Caco-2 (cell line): ENCODE measurements around the gene PLA2G4F. TPM values are rescaled to one million over a fixed set of nuclear protein-coding genes. Genes with fewer than 3 reads are reported as not detected.

ENCODE experiments used
- BruUV-seq: library from RNA; stranded (reverse); fragments of 400-500 nt; replicated peaks from 2 replicates; lab custom pipeline; 2021; lab: Mats Ljungman, UMichigan
- CTCF ChIA-PET: fragments of 300-600 bp; sonication (Branson Sonifier 250); formaldehyde crosslinking; loops from one replicate; lab custom pipeline; 2022; ENCODE audit warnings: antibody characterized with exemption; lab: Charles Lee
- POLR2A ChIA-PET: fragments of 300-600 bp; sonication (Branson Sonifier 250); formaldehyde crosslinking; loops from one replicate; lab custom pipeline; 2022; ENCODE audit warnings: antibody characterized with exemption; lab: Charles Lee
- DNase-seq, 2 experiments: peaks; one replicate each; pipeline versions ENCODE4 v3.0.0 to v3.0.0-alpha.2; 2020 to 2022
- H3K27me3 ChIP-seq: replicated peaks from 2 replicates; pipeline ENCODE4 v1.6.0; 2011; ENCODE audit warnings: low read length; ENCODE audit not compliant: control insufficient read depth, insufficient read depth
- H3K36me3 ChIP-seq: 2 replicates; pipeline ENCODE4 v1.5.1; 2011; ENCODE audit warnings: low read length; ENCODE audit not compliant: control insufficient read depth, insufficient read depth
- H3K4me1 ChIP-seq: fragments of 250-450 bp; sonication (Bioruptor Pico); 2 replicates; pipeline ENCODE4 v1.5.1; 2020; ENCODE audit warnings: mild to moderate bottlenecking
- H3K4me3 ChIP-seq: 2 replicates; pipeline ENCODE4 v1.5.1; 2011; ENCODE audit warnings: low read depth, mild to moderate bottlenecking, control low read depth, low read length
- H3K9me3 ChIP-seq: fragments of 250-450 bp; sonication (Bioruptor Pico); 2 replicates; pipeline ENCODE4 v1.5.1; 2020; ENCODE audit warnings: mild to moderate bottlenecking, moderate library complexity
- H3K27ac Mint-ChIP-seq: one replicate; pipeline ENCODE4 v1.8.0; 2022; ENCODE audit warnings: mixed read lengths; ENCODE audit not compliant: unreplicated experiment
- H3K27me3 Mint-ChIP-seq: one replicate; pipeline ENCODE4 v1.8.0; 2022; ENCODE audit warnings: mixed read lengths; ENCODE audit not compliant: insufficient read depth, unreplicated experiment
- H3K36me3 Mint-ChIP-seq: one replicate; pipeline ENCODE4 v1.8.0; 2022; ENCODE audit warnings: mild to moderate bottlenecking, mixed read lengths; ENCODE audit not compliant: insufficient read depth, unreplicated experiment
- H3K4me1 Mint-ChIP-seq: one replicate; pipeline ENCODE4 v1.8.0; 2022; ENCODE audit warnings: low read depth, mixed read lengths; ENCODE audit not compliant: unreplicated experiment
- H3K4me3 Mint-ChIP-seq: one replicate; pipeline ENCODE4 v1.8.0; 2022; ENCODE audit warnings: mild to moderate bottlenecking, moderate library complexity, mixed read lengths; ENCODE audit not compliant: unreplicated experiment
- H3K9me3 Mint-ChIP-seq: one replicate; pipeline ENCODE4 v1.8.0; 2022; ENCODE audit warnings: mixed read lengths; ENCODE audit not compliant: unreplicated experiment
- intact Hi-C: fragments of 100-400 bp; cut with micrococcal nuclease; formaldehyde crosslinking; loops from one replicate; pipeline ENCODE4 v1.10.0; 2022; ENCODE audit not compliant: unreplicated experiment
- total RNA-seq: library from RNA; stranded (reverse); gene quantifications from 2 replicates; pipeline ENCODE4 v1.2.3, GENCODE V29; 2022
- TF ChIP-seq, protein P1 (sequence below), 2 experiments: fragments of 200-600 bp in 1 of 2; IDR thresholded peaks; 1 replicate in 1 of 2; 2 replicates in 1 of 2; pipeline versions ENCODE4 v1.5.1 to v1.8.0; 2011 to 2022; ENCODE audit warnings: antibody characterized with exemption in 1 of 2, control low read depth in 1 of 2, inconsistent platforms in 1 of 2, low read depth in 1 of 2, low read length in 1 of 2, mild to moderate bottlenecking in 1 of 2, moderate library complexity in 1 of 2; ENCODE audit not compliant: insufficient read depth in 1 of 2, severe bottlenecking in 1 of 2, unreplicated experiment in 1 of 2

The PLA2G4F gene
- total RNA-seq, 1 experiment from 2014 or later, result 2.9 TPM

DNA sequence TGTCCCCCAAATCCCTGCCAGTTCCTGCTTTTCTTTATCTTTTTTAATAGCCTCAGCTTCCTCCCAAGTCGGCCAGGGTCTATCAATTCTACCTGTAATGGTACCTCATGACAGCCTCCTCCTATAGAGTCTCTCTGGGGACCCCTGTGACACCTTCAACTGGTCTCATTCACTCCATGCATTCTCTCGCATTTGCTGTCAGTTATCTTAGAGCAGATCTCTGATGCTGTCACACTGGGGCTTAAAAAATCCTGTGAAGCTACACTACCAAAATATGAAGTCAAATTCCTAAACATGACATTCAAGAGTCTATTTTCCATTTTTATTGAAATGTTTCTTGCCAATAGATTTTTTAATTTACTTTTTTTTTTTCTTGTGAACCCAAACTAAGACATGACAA is 46.2 kb upstream of the PLA2G4F start:
- Histone ChIP-seq H3K4me1 (no peaks in the 10 kb centered on the region; the same call in 1 of the 2 replicates), H3K36me3 (no peaks in the 10 kb centered on the region), H3K9me3 (no peaks in the 10 kb centered on the region), H3K4me3 (no peak overlapping the region), H3K27me3 (no peaks in the 10 kb centered on the region)
- Mint-ChIP-seq H3K9me3 (no peaks in the 10 kb centered on the region), H3K4me1 (no peaks in the 10 kb centered on the region), H3K27me3 (no peaks in the 10 kb centered on the region), H3K4me3 (no peak overlapping the region), H3K27ac (no peak overlapping the region), H3K36me3 (peaks cover 16% of the 10 kb centered on the region)
- TF ChIP-seq, protein P1, sequence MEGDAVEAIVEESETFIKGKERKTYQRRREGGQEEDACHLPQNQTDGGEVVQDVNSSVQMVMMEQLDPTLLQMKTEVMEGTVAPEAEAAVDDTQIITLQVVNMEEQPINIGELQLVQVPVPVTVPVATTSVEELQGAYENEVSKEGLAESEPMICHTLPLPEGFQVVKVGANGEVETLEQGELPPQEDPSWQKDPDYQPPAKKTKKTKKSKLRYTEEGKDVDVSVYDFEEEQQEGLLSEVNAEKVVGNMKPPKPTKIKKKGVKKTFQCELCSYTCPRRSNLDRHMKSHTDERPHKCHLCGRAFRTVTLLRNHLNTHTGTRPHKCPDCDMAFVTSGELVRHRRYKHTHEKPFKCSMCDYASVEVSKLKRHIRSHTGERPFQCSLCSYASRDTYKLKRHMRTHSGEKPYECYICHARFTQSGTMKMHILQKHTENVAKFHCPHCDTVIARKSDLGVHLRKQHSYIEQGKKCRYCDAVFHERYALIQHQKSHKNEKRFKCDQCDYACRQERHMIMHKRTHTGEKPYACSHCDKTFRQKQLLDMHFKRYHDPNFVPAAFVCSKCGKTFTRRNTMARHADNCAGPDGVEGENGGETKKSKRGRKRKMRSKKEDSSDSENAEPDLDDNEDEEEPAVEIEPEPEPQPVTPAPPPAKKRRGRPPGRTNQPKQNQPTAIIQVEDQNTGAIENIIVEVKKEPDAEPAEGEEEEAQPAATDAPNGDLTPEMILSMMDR (IDR thresholded peaks at IDR 0.05; ENCODE audit: insufficient read depth in 1 of 2, low read depth in 1 of 2, low read length in 1 of 2, severe bottlenecking in 1 of 2, unreplicated experiment in 1 of 2), result no peak
- no peak for DNase-seq
- intact Hi-C loops, result no loop called here
- ChIA-PET POLR2A (no interaction called here), CTCF (no interaction called here)
- BruUV-seq, result no TSS peak

DNA sequence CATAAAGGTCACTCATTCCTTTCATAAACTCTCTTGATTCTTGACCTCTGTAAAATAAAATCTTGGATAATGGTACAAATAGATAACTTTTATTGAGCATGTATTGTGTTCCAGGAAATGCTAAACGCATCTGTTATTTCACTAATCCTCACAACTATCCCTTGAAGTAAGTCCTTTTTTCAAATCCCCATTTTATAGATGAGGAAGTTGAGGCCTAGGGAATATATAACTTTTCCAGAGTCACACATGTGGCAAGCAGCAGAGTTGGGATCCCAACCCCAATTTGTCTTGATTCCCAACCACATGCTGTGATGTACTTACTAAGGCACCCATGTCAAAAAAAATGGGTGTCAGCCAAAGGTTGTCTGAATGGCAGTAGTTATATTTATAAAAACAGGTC is 45.4 kb upstream of the PLA2G4F start:
- TF ChIP-seq, protein P1 (IDR thresholded peaks at IDR 0.05; ENCODE audit: insufficient read depth in 1 of 2, low read depth in 1 of 2, low read length in 1 of 2, severe bottlenecking in 1 of 2, unreplicated experiment in 1 of 2), result no peak
- no peaks in the 10 kb centered on the region for H3K4me1 Mint-ChIP-seq
- no peaks in the 10 kb centered on the region for H3K27me3 Mint-ChIP-seq
- no peak overlapping the region for H3K4me3 Mint-ChIP-seq
- no peak overlapping the region for H3K27ac Mint-ChIP-seq
- ChIA-PET POLR2A (no interaction called here), CTCF (no interaction called here)
- DNase-seq, result no peak
- intact Hi-C loops, result no loop called here
- no peaks in the 10 kb centered on the region for H3K9me3 Mint-ChIP-seq
- Histone ChIP-seq H3K4me3 (no peak overlapping the region), H3K27me3 (no peaks in the 10 kb centered on the region), H3K9me3 (no peaks in the 10 kb centered on the region), H3K4me1 (no peaks in the 10 kb centered on the region), H3K36me3 (peaks cover 1% of the 10 kb centered on the region)
- peaks cover 17% of the 10 kb centered on the region for H3K36me3 Mint-ChIP-seq
- no TSS peak for BruUV-seq

GRCh38 chr15:42199126-42199525 is 42.7 kb upstream of the PLA2G4F start:
- Mint-ChIP-seq H3K27ac (no peak overlapping the region), H3K9me3 (no peaks in the 10 kb centered on the region), H3K4me3 (no peak overlapping the region), H3K4me1 (no peaks in the 10 kb centered on the region), H3K36me3 (peaks cover 24% of the 10 kb centered on the region), H3K27me3 (no peaks in the 10 kb centered on the region)
- no peak for DNase-seq
- Histone ChIP-seq H3K9me3 (no peaks in the 10 kb centered on the region), H3K4me3 (no peak overlapping the region), H3K27me3 (no peaks in the 10 kb centered on the region), H3K4me1 (no peaks in the 10 kb centered on the region), H3K36me3 (peaks cover 1% of the 10 kb centered on the region)
- intact Hi-C loops, result no loop called here
- CTCF ChIA-PET, result no interaction called here
- TF ChIP-seq, protein P1 (IDR thresholded peaks at IDR 0.05; ENCODE audit: insufficient read depth in 1 of 2, low read depth in 1 of 2, low read length in 1 of 2, severe bottlenecking in 1 of 2, unreplicated experiment in 1 of 2), result no peak
- POLR2A ChIA-PET, result interaction anchor here (0.7 kb wide), 1 partner anchor 220 kb away, joined by 8 read pairs; no protein-coding TSS in a partner anchor
- no TSS peak for BruUV-seq
